IPS DF 4.7 (cell line): Measurements from ENCODE around the gene NALCN.
A peak's percentile ranks its signal among the peaks of the same experiment; 100 is the strongest.

Source experiments
- DNase-seq: peaks from one replicate; pipeline ENCODE4 v3.0.0-alpha.2; 2013; ENCODE audit warnings: low spot score; ENCODE audit errors: extremely low read depth

Gene NALCN

GRCh38 chr13:101139081-101139480 lies 277.2 kb downstream of the NALCN start:
- DNase-seq = no peak

- DNase-seq = no peak
These were observed 288.5 kb downstream of the NALCN start for GRCh38 chr13:101127741-101128353.

- no peak for DNase-seq
These were observed 293.3 kb downstream of the NALCN start for GRCh38 chr13:101123028-101123427.

- DNase-seq = no peak
These were observed 294.7 kb downstream of the NALCN start for GRCh38 chr13:101121608-101122007.

- DNase-seq = no peak
These were observed 296.3 kb downstream of the NALCN start for GRCh38 chr13:101120007-101120406.

- no peak for DNase-seq
These were observed 299.5 kb downstream of the NALCN start for GRCh38 chr13:101116826-101117225.

GRCh38 chr13:101116341-101116740 lies 300.0 kb downstream of the NALCN start:
- no peak for DNase-seq

GRCh38 chr13:101115762-101116171 lies 300.5 kb downstream of the NALCN start:
- peak; percentile 71 for DNase-seq

GRCh38 chr13:101111894-101112293 lies 304.4 kb downstream of the NALCN start:
- DNase-seq = no peak

GRCh38 chr13:101109005-101109404 lies 307.3 kb downstream of the NALCN start:
- DNase-seq = no peak

GRCh38 chr13:101098873-101099272 lies 317.4 kb downstream of the NALCN start:
- no peak for DNase-seq

GRCh38 chr13:101092985-101093384 lies 323.3 kb downstream of the NALCN start:
- DNase-seq = no peak

GRCh38 chr13:101090287-101090686 lies 326.0 kb downstream of the NALCN start:
- no peak for DNase-seq

GRCh38 chr13:101085551-101085950 lies 330.8 kb downstream of the NALCN start:
- DNase-seq = no peak

GRCh38 chr13:101082441-101082840 lies 333.9 kb downstream of the NALCN start:
- DNase-seq = no peak

- DNase-seq = no peak
These were observed 335.7 kb downstream of the NALCN start for GRCh38 chr13:101080616-101081015.

- no peak for DNase-seq
These were observed 351.0 kb downstream of the NALCN start for GRCh38 chr13:101065329-101065728.

- no peak for DNase-seq
These were observed 356.5 kb downstream of the NALCN start for GRCh38 chr13:101059793-101060192.

GRCh38 chr13:101058841-101059240 lies 357.5 kb downstream of the NALCN start:
- DNase-seq = no peak

- no peak for DNase-seq
These were observed 362.8 kb downstream of the NALCN start for GRCh38 chr13:101053301-101054093.

- no peak for DNase-seq
These were observed 367.0 kb downstream of the NALCN start for GRCh38 chr13:101049166-101049850.

GRCh38 chr13:101036546-101036945 lies 379.8 kb downstream of the NALCN start:
- DNase-seq = no peak
